Spleen (tissue), 7 donors: ENCODE measurements around the gene TLE4.

Experiments used
- CTCF ChIP-seq, 11 experiments: fragments of 200-600 bp in 7 of 11; fragments of 450-650 bp in 4 of 11; sonication (generic) in 4 of 11; IDR thresholded peaks in 8 of 11; conservative IDR thresholded peaks in 3 of 11; 1 replicate in 7 of 11; 2 replicates in 4 of 11; pipeline versions ENCODE4 v1.4.0 to v1.8.0; 2016 to 2021; ENCODE audit warnings: antibody characterized with exemption in 11 of 11, inconsistent platforms in 4 of 11, mild to moderate bottlenecking in 1 of 11
- POLR2A ChIP-seq, 3 donors: fragments of 450-650 bp; IDR thresholded peaks; one replicate each; pipeline ENCODE4 v1.5.1; 2017; ENCODE audit warnings: antibody characterized with exemption in 3 of 3, mild to moderate bottlenecking in 1 of 3
- donor health status: DM: no; HTN: no; CAD: no; lungs with moderate emphysema.
- donor health status: DM: no; HTN: no; CAD: no.
- donor health status: DM: no; HTN: no; CAD: no.

- TF ChIP-seq CTCF (IDR thresholded peaks at IDR 0.05 in 8 of 11, conservative IDR thresholded peaks at IDR 0.05 in 3 of 11), result no peak
- TF ChIP-seq POLR2A (IDR thresholded peaks at IDR 0.05), result no peak
Measured at GRCh38 chr9:79604149-79604548, 32.4 kb downstream of the TLE4 start.
